NCI-H2171 (cell line): ENCODE data around the gene PSMB7.

Source experiments
- DNase-seq: peaks from one replicate; lab custom pipeline; 2025; lab: John Stamatoyannopoulos, UW

The PSMB7 gene

GRCh38 chr9:124415102-124415851 is at the start of gene PSMB7:
TSS of gene PSMB7 (minus strand) at chr9:124415442. CDS start at chr9:124415425, 17 bp downstream.
- DNase-seq: peak; percentile 99

DNA sequence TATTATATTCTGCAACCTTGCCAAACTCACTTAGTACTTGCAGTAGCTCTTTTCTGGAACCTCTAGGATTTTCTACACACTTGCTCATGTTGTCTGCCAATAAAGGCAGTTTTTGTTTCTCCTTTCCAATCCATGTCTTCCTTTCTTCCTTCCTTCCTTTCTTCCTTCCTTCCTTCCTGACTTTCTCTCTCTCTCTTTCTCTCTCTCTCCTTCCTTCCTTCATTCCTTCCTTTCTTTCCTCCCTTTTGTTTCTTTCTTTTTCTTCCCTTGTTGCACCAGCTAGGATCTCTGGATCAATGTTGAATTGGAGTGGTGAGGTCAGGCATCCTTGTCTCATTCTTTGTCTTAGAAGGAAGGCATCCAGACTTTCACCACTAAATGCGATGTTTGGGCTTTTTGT is 47.5 kb upstream of the PSMB7 start:
- DNase-seq: no peak

DNA sequence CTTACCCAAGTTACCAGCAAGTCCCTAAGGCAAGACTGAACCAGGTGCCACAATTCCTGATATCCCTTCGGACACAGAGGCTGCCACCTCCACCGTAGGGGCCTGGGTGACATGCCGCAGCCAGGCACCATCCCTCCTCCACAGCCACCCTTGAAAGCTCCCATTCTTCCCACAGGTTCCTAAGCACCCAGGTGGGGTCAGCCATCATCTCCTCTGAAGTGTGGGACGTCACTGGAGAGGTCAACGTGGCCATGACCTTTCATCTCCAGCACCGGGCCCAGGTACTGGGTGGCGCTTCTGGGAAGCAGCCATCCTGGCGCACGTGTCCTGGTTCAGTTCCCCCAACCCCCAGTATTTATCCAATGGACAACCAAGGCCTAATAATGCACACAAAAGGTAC is 43.2 kb upstream of the PSMB7 start:
- DNase-seq: no peak

GRCh38 chr9:124457887-124458431 is 42.7 kb upstream of the PSMB7 start:
- no peak for DNase-seq

DNA sequence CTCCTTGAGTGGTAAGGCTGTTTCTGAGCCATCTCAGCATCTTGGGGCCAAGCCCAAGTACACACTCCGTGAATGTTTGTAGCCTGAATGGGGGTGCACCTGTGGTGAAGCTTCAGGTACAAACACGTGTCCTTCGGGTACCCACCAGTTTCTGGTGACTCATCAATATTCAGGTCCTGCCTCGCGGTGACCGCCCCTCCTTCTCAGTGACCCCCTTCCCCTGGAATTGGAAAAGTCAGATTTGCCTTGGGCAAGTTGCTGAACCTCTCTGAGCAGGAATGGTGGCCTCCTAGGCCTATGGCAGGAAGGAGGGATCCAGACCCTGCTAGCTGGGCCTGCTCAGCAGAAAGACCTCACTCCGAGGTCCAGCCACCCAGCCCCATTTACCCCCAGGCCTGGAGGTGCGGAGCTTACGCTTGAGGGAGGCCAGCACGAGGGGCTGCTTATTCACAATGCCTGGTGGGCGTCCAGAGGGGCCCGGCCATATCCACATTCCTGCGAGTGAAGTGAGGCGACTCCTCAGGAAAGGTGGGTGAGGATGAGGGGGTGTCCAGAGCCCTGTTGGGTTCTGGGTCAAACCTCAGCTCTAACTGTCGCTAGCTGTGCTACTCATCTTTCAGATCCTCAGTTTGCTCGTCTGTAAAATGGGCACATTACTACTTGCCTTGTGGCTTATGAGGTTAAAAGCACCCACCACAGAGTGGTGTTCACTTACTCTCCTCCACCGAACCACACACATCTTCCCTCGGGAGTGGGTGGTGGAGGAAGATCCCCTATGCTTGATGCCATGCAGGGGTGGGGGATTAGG is 42.0 kb upstream of the PSMB7 start:
- DNase-seq: no peak

DNA sequence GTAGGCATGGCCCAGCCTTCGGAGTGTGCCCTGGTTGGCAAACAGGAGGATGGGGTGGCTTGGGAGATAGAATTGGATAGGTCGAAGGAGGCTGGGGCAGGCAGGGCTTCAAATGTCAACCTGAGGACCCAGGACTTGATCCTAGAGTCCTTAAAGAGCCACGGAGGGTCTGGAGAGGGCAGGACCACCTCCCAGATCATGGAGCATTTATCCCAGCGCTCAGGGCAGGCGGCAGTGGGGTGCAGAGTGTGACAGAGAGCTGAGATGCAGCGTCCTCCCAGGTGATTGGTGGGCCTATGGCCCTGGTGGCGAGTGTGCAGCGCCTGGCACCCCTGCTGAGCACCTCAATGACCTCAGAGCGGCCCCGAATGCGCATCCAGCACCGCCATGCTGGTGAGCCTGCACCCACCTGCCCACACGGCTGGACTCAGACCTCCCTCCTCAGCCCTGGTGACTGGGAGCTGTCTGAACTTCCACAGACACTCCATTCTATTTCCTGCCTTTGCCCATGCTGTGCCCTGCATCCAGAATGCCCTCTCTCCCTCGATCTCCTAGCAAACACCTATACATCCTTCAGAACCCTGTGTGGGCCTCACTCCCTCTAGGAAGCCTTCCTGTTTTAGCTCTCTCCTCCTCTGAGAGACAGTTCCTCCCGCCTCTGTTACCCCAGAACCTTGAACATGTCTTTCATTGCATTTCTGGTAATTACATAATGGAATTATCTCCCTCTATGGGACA is 41.3 kb upstream of the PSMB7 start:
- DNase-seq: no peak

GRCh38 chr9:124455820-124456219 is 40.6 kb upstream of the PSMB7 start:
- no peak for DNase-seq

- DNase-seq: no peak
These were observed 39.7 kb upstream of the PSMB7 start for GRCh38 chr9:124454791-124455443.

DNA sequence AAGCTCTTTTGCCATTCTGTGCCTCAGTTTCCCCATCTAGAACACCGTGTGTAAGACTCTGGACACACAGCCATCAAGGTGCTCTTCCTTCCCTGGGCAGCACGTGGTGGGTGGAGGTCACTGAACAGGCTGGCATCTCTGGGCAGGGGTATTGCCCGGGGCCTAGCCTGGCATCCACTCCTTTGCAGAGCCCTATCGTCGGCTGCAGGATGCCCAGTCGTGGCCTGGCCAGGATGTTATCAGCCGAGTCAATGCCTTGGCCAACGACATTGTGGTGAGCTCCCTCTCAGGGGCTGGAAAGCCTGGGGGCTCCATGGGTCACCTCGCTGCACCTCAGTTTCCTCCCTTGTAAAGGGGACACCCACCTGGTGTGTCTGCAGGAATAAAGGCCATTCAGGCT is 39.1 kb upstream of the PSMB7 start:
- DNase-seq: no peak

GRCh38 chr9:124453586-124454191 is 38.4 kb upstream of the PSMB7 start:
- no peak for DNase-seq

GRCh38 chr9:124452841-124453585 is 37.8 kb upstream of the PSMB7 start:
- no peak for DNase-seq

DNA sequence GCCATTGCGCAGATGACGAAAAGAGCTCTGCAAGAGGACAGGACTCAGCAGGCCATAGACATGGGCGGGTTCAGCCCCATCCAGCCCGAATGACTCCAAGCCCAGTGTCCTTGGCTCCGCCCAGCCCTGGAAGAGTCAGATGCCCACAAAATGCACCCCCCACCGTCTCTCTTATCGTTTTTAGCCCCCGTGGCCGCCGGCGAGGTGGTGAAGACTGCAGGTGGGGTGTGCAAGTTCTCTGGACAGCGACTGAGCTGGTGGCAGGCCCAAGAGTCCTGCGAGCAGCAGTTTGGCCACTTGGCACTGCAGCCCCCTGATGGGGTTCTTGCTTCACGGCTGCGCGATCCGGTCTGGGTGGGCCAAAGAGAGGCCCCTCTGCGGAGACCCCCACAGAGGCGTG is 37.1 kb upstream of the PSMB7 start:
- DNase-seq: no peak

DNA sequence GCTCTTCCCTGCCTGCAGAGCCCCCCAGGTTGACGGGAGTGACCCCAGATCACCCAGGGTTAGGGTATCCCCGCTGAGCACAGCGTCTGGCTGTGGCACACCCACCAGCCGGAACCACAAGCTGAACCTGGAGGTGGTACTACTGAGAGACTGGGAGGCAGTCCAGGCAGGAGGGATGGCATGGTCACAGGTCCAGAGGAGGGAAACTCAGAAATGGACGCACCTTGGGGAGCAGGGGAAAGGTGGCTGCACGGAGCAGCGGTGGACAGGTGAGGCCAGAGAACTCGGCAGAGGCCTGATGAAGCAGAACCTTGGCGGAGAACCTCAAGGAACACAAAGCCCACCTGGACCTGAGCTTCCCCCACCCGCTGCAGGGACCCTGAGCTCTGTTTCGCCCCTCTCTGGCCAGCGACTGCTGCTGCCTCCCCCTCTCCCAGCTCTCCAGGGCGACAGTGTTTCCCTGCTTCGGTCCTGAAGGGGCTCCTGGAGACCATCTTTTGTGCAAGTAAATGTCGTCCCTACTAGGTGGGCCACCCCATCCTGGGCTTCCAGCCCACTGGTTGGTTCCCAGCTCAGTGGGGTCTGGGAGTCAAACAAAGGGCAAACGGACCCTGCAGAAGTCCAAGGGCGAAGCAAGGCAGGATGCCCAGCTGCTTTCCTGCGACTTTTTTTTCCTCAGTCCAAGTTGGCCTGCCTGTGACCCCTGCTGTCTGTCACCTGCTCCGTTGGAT is 35.9 kb upstream of the PSMB7 start:
- DNase-seq: no peak

- peak; percentile 34 for DNase-seq
These were observed 35.1 kb upstream of the PSMB7 start, which contains the start of gene ADGRD2 for GRCh38 chr9:124450241-124450924. TSS of gene ADGRD2 (plus strand) at chr9:124450451. CDS start at chr9:124451667, 1,216 bp downstream.

- DNase-seq: no peak
These were observed 34.3 kb upstream of the PSMB7 start for GRCh38 chr9:124449381-124450151.

DNA sequence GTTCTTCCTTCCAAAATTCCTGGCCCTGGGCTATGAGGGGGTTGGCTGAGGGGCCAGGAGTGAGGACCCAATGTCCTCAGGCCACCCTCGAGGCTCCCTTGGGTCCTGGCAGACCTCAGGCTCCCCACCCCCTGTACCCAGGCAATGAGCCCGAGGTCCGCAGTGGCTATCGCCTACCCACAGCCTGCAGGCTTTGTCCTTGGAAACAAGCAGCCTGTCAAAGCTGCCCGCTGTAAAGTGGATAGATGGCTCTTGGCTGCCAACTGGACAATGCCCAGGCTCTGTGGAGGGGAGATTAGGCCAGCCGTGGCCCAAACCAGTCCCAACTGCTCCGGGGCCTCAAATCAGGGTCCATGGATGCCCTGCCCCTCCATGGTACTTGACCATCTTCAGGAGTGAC is 32.8 kb upstream of the PSMB7 start:
- no peak for DNase-seq

DNA sequence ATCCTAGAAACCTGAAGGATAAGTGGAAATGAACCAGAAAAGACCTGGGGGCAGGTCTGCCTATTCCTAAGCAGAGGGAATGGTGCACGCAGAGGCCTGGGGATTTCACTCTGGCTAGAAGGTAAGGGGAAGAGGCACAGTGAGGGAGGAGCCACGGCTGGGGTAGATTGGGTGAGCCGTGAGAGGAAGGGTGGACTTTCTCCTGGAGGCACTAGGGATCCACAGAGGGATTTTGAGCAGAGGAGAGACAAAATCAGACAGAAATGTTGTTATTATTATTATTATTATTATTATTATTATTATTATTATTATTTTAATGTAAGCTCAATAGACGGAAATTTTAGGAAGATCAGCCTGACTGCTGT is 32.0 kb upstream of the PSMB7 start:
- DNase-seq: no peak

DNA sequence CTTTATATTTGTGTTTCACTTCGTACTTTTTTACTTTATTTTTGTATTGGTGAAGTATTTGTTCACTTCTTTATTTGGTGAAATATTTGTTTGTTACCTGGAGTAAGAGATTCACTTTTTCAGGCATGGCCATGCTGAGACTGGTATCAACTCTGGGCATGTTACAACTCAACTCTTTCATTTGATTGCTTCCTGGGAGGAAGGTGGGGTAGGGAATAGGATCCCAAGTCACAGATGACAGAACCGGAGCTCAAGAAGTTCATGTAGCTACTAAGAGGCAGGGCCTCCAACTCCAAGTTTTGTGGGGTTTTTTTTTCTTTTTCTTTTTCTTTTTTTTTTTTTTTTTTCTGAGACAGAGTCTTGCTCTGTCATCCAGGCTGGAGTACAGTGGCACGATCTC is 28.9 kb upstream of the PSMB7 start:
- DNase-seq: peak; percentile 16

GRCh38 chr9:124443625-124444024 is 28.4 kb upstream of the PSMB7 start:
- DNase-seq: no peak
